IPS DF 4.7 (cell line): Measurements from ENCODE around the gene MTHFD1L.
"Not testable (repeated sequence)": the region's sequence is repeated elsewhere in the genome, so short reads cannot be mapped to it uniquely, and the experiment has no call there.

Experiments
- DNase-seq: peaks from one replicate; pipeline ENCODE4 v3.0.0-alpha.2; 2013; ENCODE audit warnings: low spot score; ENCODE audit errors: extremely low read depth

MTHFD1L gene

GRCh38 chr6:151065027-151065815 is 199.7 kb downstream of the MTHFD1L start:
- DNase-seq: no peak

GRCh38 chr6:151067684-151068596 is 202.4 kb downstream of the MTHFD1L start:
- DNase-seq: no peak

GRCh38 chr6:151068761-151069312 is 203.3 kb downstream of the MTHFD1L start:
- DNase-seq: no peak

GRCh38 chr6:151069641-151070040 is 204.1 kb downstream of the MTHFD1L start:
- no peak for DNase-seq

GRCh38 chr6:151070631-151071051 is 205.1 kb downstream of the MTHFD1L start:
- no peak for DNase-seq

- DNase-seq: no peak
Observed at GRCh38 chr6:151071295-151071694, 205.8 kb downstream of the MTHFD1L start.

GRCh38 chr6:151073146-151073545 is 207.6 kb downstream of the MTHFD1L start:
- no peak for DNase-seq

- no peak for DNase-seq
Observed at GRCh38 chr6:151073701-151074100, 208.2 kb downstream of the MTHFD1L start.

GRCh38 chr6:151075005-151075404 is 209.5 kb downstream of the MTHFD1L start:
- no peak for DNase-seq

- DNase-seq: no peak
Observed at GRCh38 chr6:151075527-151075926, 210.0 kb downstream of the MTHFD1L start.

GRCh38 chr6:151075930-151076555 is 210.5 kb downstream of the MTHFD1L start:
- DNase-seq: no peak

GRCh38 chr6:151078655-151079054 is 213.2 kb downstream of the MTHFD1L start:
- DNase-seq: no peak

- DNase-seq: no peak
Observed at GRCh38 chr6:151081656-151082055, 216.2 kb downstream of the MTHFD1L start.

- no peak for DNase-seq
Observed at GRCh38 chr6:151082079-151082478, 216.6 kb downstream of the MTHFD1L start.

GRCh38 chr6:151084275-151084674 is 218.8 kb downstream of the MTHFD1L start:
- no peak for DNase-seq

GRCh38 chr6:151087055-151087454 is 221.6 kb downstream of the MTHFD1L start:
- DNase-seq: not testable (repeated sequence)

GRCh38 chr6:151087861-151088598 is 222.5 kb downstream of the MTHFD1L start:
- no peak for DNase-seq

GRCh38 chr6:151088599-151088935 is 223.1 kb downstream of the MTHFD1L start:
- no peak for DNase-seq

GRCh38 chr6:151088963-151089362 is 223.5 kb downstream of the MTHFD1L start:
- DNase-seq: no peak

- DNase-seq: no peak
Observed at GRCh38 chr6:151089978-151090377, 224.5 kb downstream of the MTHFD1L start.

GRCh38 chr6:151091571-151091970 is 226.1 kb downstream of the MTHFD1L start:
- no peak for DNase-seq
